Measurements from ENCODE around the gene PCCA.

Gene PCCA

GRCh38 chr13:100362371-100362770, 273.5 kb downstream of the PCCA start:
- Histone ChIP-seq H2AFZ (ENCODE audit: low read depth, low read length) (no peak overlapping the region), H3K27me3 (ENCODE audit: low read depth, low read length) (no peaks in the 10 kb centered on the region), H3K79me2 (ENCODE audit: low read length) (no peaks in the 10 kb centered on the region), H3K36me3 (replicated peaks; ENCODE audit: low read depth, low read length) (no peaks in the 10 kb centered on the region), H3K9me3 (ENCODE audit: insufficient read depth, low read length) (no peaks in the 10 kb centered on the region), H3K9ac (ENCODE audit: low read length) (no peak overlapping the region), H4K20me1 (ENCODE audit: insufficient read depth, low read length) (no peaks in the 10 kb centered on the region), H3K4me2 (ENCODE audit: low read length) (no peak overlapping the region), H3K27ac (ENCODE audit: low read length) (no peak overlapping the region), H3K4me3 (ENCODE audit: low read length) (no peak overlapping the region), H3K4me1 (ENCODE audit: low read length) (no peaks in the 10 kb centered on the region)
- TF ChIP-seq EZH2phosphoT487 (IDR thresholded peaks at IDR 0.05; ENCODE audit: low read depth) (no peak), CTCF (IDR thresholded peaks at IDR 0.05; ENCODE audit: low read depth, low read length) (no peak)

GRCh38 chr13:100362781-100363180, 273.9 kb downstream of the PCCA start:
- Histone ChIP-seq H3K4me1 (ENCODE audit: low read length) (no peaks in the 10 kb centered on the region), H4K20me1 (ENCODE audit: insufficient read depth, low read length) (no peaks in the 10 kb centered on the region), H2AFZ (ENCODE audit: low read depth, low read length) (no peak overlapping the region), H3K79me2 (ENCODE audit: low read length) (no peaks in the 10 kb centered on the region), H3K4me3 (ENCODE audit: low read length) (no peak overlapping the region), H3K27ac (ENCODE audit: low read length) (no peak overlapping the region), H3K27me3 (ENCODE audit: low read depth, low read length) (no peaks in the 10 kb centered on the region), H3K4me2 (ENCODE audit: low read length) (no peak overlapping the region), H3K9ac (ENCODE audit: low read length) (no peak overlapping the region), H3K36me3 (replicated peaks; ENCODE audit: low read depth, low read length) (no peaks in the 10 kb centered on the region), H3K9me3 (ENCODE audit: insufficient read depth, low read length) (no peaks in the 10 kb centered on the region)
- TF ChIP-seq EZH2phosphoT487 (IDR thresholded peaks at IDR 0.05; ENCODE audit: low read depth) (no peak), CTCF (IDR thresholded peaks at IDR 0.05; ENCODE audit: low read depth, low read length) (no peak)

DNA sequence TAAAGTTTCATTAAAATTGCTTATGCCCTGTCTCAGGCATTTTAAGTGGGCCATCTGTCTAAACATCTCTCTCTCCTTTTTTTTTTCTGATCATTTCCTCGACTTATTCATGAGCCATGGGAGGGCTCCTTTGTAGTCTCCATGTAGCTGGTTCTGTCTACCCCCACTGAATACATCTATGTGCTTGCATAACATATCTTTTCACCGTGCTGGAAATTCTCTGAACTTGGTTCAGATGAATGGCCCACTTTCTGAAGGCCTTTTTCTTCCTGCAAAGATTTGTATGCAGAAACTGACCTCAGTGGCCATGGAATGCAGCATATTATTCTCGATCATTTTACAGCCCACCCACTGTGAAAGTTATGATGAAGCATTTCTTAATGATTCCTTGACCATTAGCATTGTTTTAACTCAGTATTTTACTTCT, 274.4 kb downstream of the PCCA start:
- Histone ChIP-seq H3K27ac (ENCODE audit: low read length) (no peak overlapping the region), H3K27me3 (ENCODE audit: low read depth, low read length) (no peaks in the 10 kb centered on the region), H3K79me2 (ENCODE audit: low read length) (no peaks in the 10 kb centered on the region), H3K4me1 (ENCODE audit: low read length) (no peaks in the 10 kb centered on the region), H3K9ac (ENCODE audit: low read length) (no peak overlapping the region), H3K4me2 (ENCODE audit: low read length) (no peak overlapping the region), H3K4me3 (ENCODE audit: low read length) (no peak overlapping the region), H3K9me3 (ENCODE audit: insufficient read depth, low read length) (no peaks in the 10 kb centered on the region), H2AFZ (ENCODE audit: low read depth, low read length) (no peak overlapping the region), H4K20me1 (ENCODE audit: insufficient read depth, low read length) (no peaks in the 10 kb centered on the region), H3K36me3 (replicated peaks; ENCODE audit: low read depth, low read length) (no peaks in the 10 kb centered on the region)
- TF ChIP-seq CTCF (IDR thresholded peaks at IDR 0.05; ENCODE audit: low read depth, low read length): no peak
- TF ChIP-seq EZH2phosphoT487 (IDR thresholded peaks at IDR 0.05; ENCODE audit: low read depth): no peak

DNA sequence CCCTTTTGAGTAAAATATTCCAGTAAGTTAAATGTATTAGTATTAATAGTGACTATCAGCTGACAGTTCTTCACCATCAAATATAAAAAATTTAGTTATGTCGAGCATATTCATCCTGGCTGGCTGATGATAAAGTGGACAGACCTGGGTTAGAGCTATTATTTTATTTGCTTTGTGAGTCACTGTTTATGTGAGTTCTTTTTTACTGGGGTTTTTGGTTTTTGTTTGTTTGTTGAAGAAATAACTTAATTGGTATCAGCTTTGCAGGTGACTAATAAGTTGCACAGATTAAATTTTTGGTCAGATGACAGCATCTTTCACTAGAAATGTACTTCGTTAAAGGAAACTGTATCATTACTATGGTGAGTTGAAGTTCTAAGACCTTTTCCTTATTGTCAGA, 275.0 kb downstream of the PCCA start:
- Histone ChIP-seq H3K4me2 (ENCODE audit: low read length) (no peak overlapping the region), H3K27ac (ENCODE audit: low read length) (no peak overlapping the region), H3K36me3 (replicated peaks; ENCODE audit: low read depth, low read length) (no peaks in the 10 kb centered on the region)

More for the DNA sequence above, 275.0 kb downstream of the PCCA start:
- no peak overlapping the region for H2AFZ ChIP-seq (ENCODE audit: low read depth, low read length)
- H3K9ac ChIP-seq (ENCODE audit: low read length): no peak overlapping the region
- no peaks in the 10 kb centered on the region for H4K20me1 ChIP-seq (ENCODE audit: insufficient read depth, low read length)
- TF ChIP-seq CTCF (IDR thresholded peaks at IDR 0.05; ENCODE audit: low read depth, low read length) (no peak), EZH2phosphoT487 (IDR thresholded peaks at IDR 0.05; ENCODE audit: low read depth) (no peak)
- H3K4me3 ChIP-seq (ENCODE audit: low read length): no peak overlapping the region
- H3K9me3 ChIP-seq (ENCODE audit: insufficient read depth, low read length): no peaks in the 10 kb centered on the region
- no peaks in the 10 kb centered on the region for H3K79me2 ChIP-seq (ENCODE audit: low read length)
- no peaks in the 10 kb centered on the region for H3K4me1 ChIP-seq (ENCODE audit: low read length)
- H3K27me3 ChIP-seq (ENCODE audit: low read depth, low read length): no peaks in the 10 kb centered on the region
